Liver (tissue), 9 donors: Measurements from ENCODE around the gene BEGAIN. TPM values are rescaled to one million over a fixed set of nuclear protein-coding genes. Genes with fewer than 3 reads are reported as not detected.
A peak's percentile ranks its signal among the peaks of the same experiment; 100 is the strongest.

Experiments used
- DNase-seq: peaks from one replicate; pipeline ENCODE4 v3.0.0-alpha.2; 2017; ENCODE audit warnings: low spot score
- H3K27ac ChIP-seq, 2 donors: one replicate each; pipeline ENCODE4 v1.7.0; 2013; ENCODE audit warnings: inconsistent platforms in 2 of 2, low read length in 2 of 2, control low read depth in 1 of 2, low read depth in 1 of 2, mild to moderate bottlenecking in 1 of 2
- H3K27me3 ChIP-seq, 4 donors: one replicate each; pipeline versions ENCODE4 v1.6.1 to v1.7.0; 2013; ENCODE audit warnings: low read length in 3 of 4, inconsistent platforms in 1 of 4, mild to moderate bottlenecking in 1 of 4, moderate library complexity in 1 of 4; ENCODE audit not compliant: control insufficient read depth in 4 of 4, insufficient read depth in 4 of 4
- H3K36me3 ChIP-seq, 4 donors: one replicate each; pipeline versions ENCODE4 v1.6.1 to v1.7.0; 2013; ENCODE audit warnings: low read length in 3 of 4, mild to moderate bottlenecking in 3 of 4, low read depth in 1 of 4, moderate library complexity in 1 of 4; ENCODE audit not compliant: control insufficient read depth in 4 of 4, insufficient read depth in 3 of 4
- H3K4me1 ChIP-seq, 4 donors: one replicate each; pipeline versions ENCODE4 v1.6.1 to v1.7.0; 2013; ENCODE audit warnings: low read length in 3 of 4, mild to moderate bottlenecking in 3 of 4, moderate library complexity in 1 of 4; ENCODE audit not compliant: control insufficient read depth in 4 of 4, insufficient read depth in 4 of 4
- H3K4me3 ChIP-seq, 3 donors: one replicate each; pipeline versions ENCODE4 v1.6.1 to v1.7.0; 2013; ENCODE audit warnings: low read length in 3 of 3, control low read depth in 1 of 3, low read depth in 1 of 3, mild to moderate bottlenecking in 1 of 3
- H3K9ac ChIP-seq, 2 donors: one replicate each; pipeline ENCODE4 v1.7.0; 2013; ENCODE audit warnings: low read length in 2 of 2, mild to moderate bottlenecking in 2 of 2, moderate library complexity in 2 of 2, control low read depth in 1 of 2, low read depth in 1 of 2
- H3K9me3 ChIP-seq, 4 donors: one replicate each; pipeline versions ENCODE4 v1.6.1 to v1.7.0; 2013; ENCODE audit warnings: low read length in 3 of 4; ENCODE audit not compliant: control insufficient read depth in 4 of 4
- ATF3 ChIP-seq: IDR thresholded peaks from 2 replicates; pipeline ENCODE4 v1.6.1; 2016; ENCODE audit warnings: antibody characterized with exemption
- CTCF ChIP-seq: fragments of 150-350 bp; IDR thresholded peaks from 2 replicates; pipeline ENCODE4 v1.5.1; 2017; ENCODE audit warnings: improper control_type of control experiment, low read depth, low read length; ENCODE audit not compliant: missing input control
- EGR1 ChIP-seq, 2 donors: IDR thresholded peaks; 2 replicates each; pipeline ENCODE4 v1.6.1; 2016 to 2018; ENCODE audit warnings: antibody characterized with exemption in 2 of 2, low read depth in 2 of 2
- FOXA1 ChIP-seq: IDR thresholded peaks from 2 replicates; pipeline ENCODE4 v1.6.1; 2016; ENCODE audit warnings: antibody characterized with exemption
- FOXA2 ChIP-seq: IDR thresholded peaks from 2 replicates; pipeline ENCODE4 v1.6.1; 2016; ENCODE audit warnings: antibody characterized with exemption
- GABPA ChIP-seq, 2 donors: IDR thresholded peaks in 1 of 2; conservative IDR thresholded peaks in 1 of 2; 2 replicates each; pipeline ENCODE4 v1.6.1; 2016; ENCODE audit warnings: antibody characterized with exemption in 2 of 2, mild to moderate bottlenecking in 1 of 2, moderate library complexity in 1 of 2
- HNF4A ChIP-seq, 2 donors: conservative IDR thresholded peaks; 2 replicates each; pipeline ENCODE4 v1.6.1; 2016; ENCODE audit warnings: antibody characterized with exemption in 2 of 2, mild to moderate bottlenecking in 2 of 2
- JUND ChIP-seq, 2 donors: IDR thresholded peaks; 2 replicates each; pipeline ENCODE4 v1.6.1; 2016; ENCODE audit warnings: antibody characterized with exemption in 2 of 2
- MAX ChIP-seq: IDR thresholded peaks from 2 replicates; pipeline ENCODE4 v1.6.1; 2016; ENCODE audit warnings: antibody characterized with exemption
- NR2F2 ChIP-seq: IDR thresholded peaks from 2 replicates; pipeline ENCODE4 v1.6.1; 2016; ENCODE audit warnings: antibody characterized with exemption
- RAD21 ChIP-seq, 2 donors: IDR thresholded peaks; 2 replicates each; pipeline ENCODE4 v1.6.1; 2016; ENCODE audit warnings: antibody characterized with exemption in 2 of 2, mild to moderate bottlenecking in 2 of 2
- RXRA ChIP-seq, 2 donors: IDR thresholded peaks; 2 replicates each; pipeline ENCODE4 v1.6.1; 2017 to 2018; ENCODE audit warnings: antibody characterized with exemption in 2 of 2, mild to moderate bottlenecking in 1 of 2
- SP1 ChIP-seq: IDR thresholded peaks from 2 replicates; pipeline ENCODE4 v1.6.1; 2018; ENCODE audit warnings: antibody characterized with exemption, mild to moderate bottlenecking
- TAF1 ChIP-seq: conservative IDR thresholded peaks from 2 replicates; pipeline ENCODE4 v1.6.1; 2016; ENCODE audit warnings: antibody characterized with exemption, mild to moderate bottlenecking
- YY1 ChIP-seq: IDR thresholded peaks from 2 replicates; pipeline ENCODE4 v1.6.1; 2016; ENCODE audit warnings: antibody characterized with exemption, mild to moderate bottlenecking
- ZBTB33 ChIP-seq: IDR thresholded peaks from 2 replicates; pipeline ENCODE4 v1.6.1; 2016; ENCODE audit warnings: antibody characterized with exemption
- WGBS: extraction: QIAGEN DNeasy Blood & Tissue Kit; methylation state at CpG from one replicate; pipeline ENCODE4 v1.1.7; 2013; 5-methylcytosine and 5-hydroxymethylcytosine counted together
- polyA plus RNA-seq, 2 donors: library from polyadenylated mRNA; stranded (reverse) in 1 of 2; unstranded in 1 of 2; fragments of 200-250 nt in 1 of 2; fragments of >200 nt in 1 of 2; fragmentation: Nextera tagmentation in 1 of 2; extraction: Ambion mirVana in 1 of 2; gene quantifications; one replicate each; pipeline versions ENCODE4 v1.2.1 to v1.2.3, GENCODE V29; 2013 to 2015
- total RNA-seq, 2 donors: library from RNA; depleted of rRNA; stranded (reverse); fragments of >200 nt; gene quantifications; one replicate each; pipeline ENCODE4 v1.2.3, GENCODE V29; 2014
- donor health status: healthy.
- donor health status: healthy.
- donor health status: healthy.
- donor health status: healthy.
- donor health status: healthy.

Gene BEGAIN
- total and polyA plus RNA-seq, 4 donors, result 0.11 to 1.9 (median 0.29) TPM

GRCh38 chr14:100568164-100568997 lies 18.8 kb downstream of the BEGAIN start:
- H3K9me3 ChIP-seq, result no peaks in the 10 kb centered on the region
- TF ChIP-seq NR2F2 (no peak), EGR1 (IDR thresholded peaks at IDR 0.05; ENCODE audit: low read depth in 2 of 2) (no peak), SP1 (no peak), HNF4A (conservative IDR thresholded peaks at IDR 0.05) (no peak), GABPA (IDR thresholded peaks at IDR 0.05 in 1 of 2, conservative IDR thresholded peaks at IDR 0.05 in 1 of 2) (no peak), JUND (IDR thresholded peaks at IDR 0.05) (no peak), MAX (no peak), RXRA (IDR thresholded peaks at IDR 0.05) (no peak)
- H3K4me1 ChIP-seq, result peaks cover 4 to 18% (median 9%) of the 10 kb centered on the region in 4 donors
- H3K27me3 ChIP-seq, result peaks cover 2 to 6% (median 4%) of the 10 kb centered on the region in 4 donors
- no peak overlapping the region for H3K9ac ChIP-seq
- peak overlapping the region in 1 of 3 donors; percentile 48 for H3K4me3 ChIP-seq
- no peak for DNase-seq
- 2% methylated on average over 100 of the region's 100 CpGs for WGBS
- no peaks in the 10 kb centered on the region for H3K36me3 ChIP-seq
- no peak overlapping the region for H3K27ac ChIP-seq

- DNase-seq, result no peak
- Histone ChIP-seq H3K27me3 (peaks cover 2 to 6% (median 4%) of the 10 kb centered on the region in 4 donors), H3K4me1 (peaks cover 4 to 18% (median 9%) of the 10 kb centered on the region in 4 donors), H3K9me3 (no peaks in the 10 kb centered on the region), H3K36me3 (no peaks in the 10 kb centered on the region), H3K9ac (no peak overlapping the region), H3K27ac (no peak overlapping the region), H3K4me3 (peak overlapping the region in 1 of 3 donors; percentile 48)
- TF ChIP-seq ZBTB33 (no peak), FOXA1 (no peak), YY1 (no peak), RAD21 (IDR thresholded peaks at IDR 0.05) (no peak), JUND (IDR thresholded peaks at IDR 0.05) (no peak), HNF4A (conservative IDR thresholded peaks at IDR 0.05) (no peak), TAF1 (no peak), SP1 (no peak), RXRA (IDR thresholded peaks at IDR 0.05) (no peak), ATF3 (no peak)
- under 1% methylated on average over 42 of the region's 42 CpGs for WGBS
Measured at GRCh38 chr14:100567877-100568163, 19.4 kb downstream of the BEGAIN start.

- Histone ChIP-seq H3K4me1 (peaks cover 4 to 18% (median 9%) of the 10 kb centered on the region in 4 donors), H3K9ac (no peak overlapping the region), H3K27ac (no peak overlapping the region), H3K27me3 (peaks cover 2 to 6% (median 4%) of the 10 kb centered on the region in 4 donors), H3K36me3 (no peaks in the 10 kb centered on the region), H3K9me3 (no peaks in the 10 kb centered on the region), H3K4me3 (peak overlapping the region in 1 of 3 donors; percentile 48)
- no peak for DNase-seq
- 7% methylated on average over 70 of the region's 70 CpGs for WGBS
- TF ChIP-seq CTCF (no peak), ATF3 (no peak), HNF4A (conservative IDR thresholded peaks at IDR 0.05) (no peak), SP1 (no peak), JUND (IDR thresholded peaks at IDR 0.05) (no peak), RAD21 (IDR thresholded peaks at IDR 0.05) (no peak), FOXA2 (no peak), ZBTB33 (no peak), RXRA (IDR thresholded peaks at IDR 0.05) (no peak), FOXA1 (no peak), MAX (no peak), TAF1 (no peak)
Measured at GRCh38 chr14:100567009-100567876, 20.0 kb downstream of the BEGAIN start.
